ENCODE measurements around the gene CDC42EP4. TPM values are rescaled to one million over a fixed set of nuclear protein-coding genes. Genes with fewer than 3 reads are reported as not detected.

Gene CDC42EP4
- total RNA-seq, 2 donors from 2014 or later = 49.6 to 65.6 TPM

DNA sequence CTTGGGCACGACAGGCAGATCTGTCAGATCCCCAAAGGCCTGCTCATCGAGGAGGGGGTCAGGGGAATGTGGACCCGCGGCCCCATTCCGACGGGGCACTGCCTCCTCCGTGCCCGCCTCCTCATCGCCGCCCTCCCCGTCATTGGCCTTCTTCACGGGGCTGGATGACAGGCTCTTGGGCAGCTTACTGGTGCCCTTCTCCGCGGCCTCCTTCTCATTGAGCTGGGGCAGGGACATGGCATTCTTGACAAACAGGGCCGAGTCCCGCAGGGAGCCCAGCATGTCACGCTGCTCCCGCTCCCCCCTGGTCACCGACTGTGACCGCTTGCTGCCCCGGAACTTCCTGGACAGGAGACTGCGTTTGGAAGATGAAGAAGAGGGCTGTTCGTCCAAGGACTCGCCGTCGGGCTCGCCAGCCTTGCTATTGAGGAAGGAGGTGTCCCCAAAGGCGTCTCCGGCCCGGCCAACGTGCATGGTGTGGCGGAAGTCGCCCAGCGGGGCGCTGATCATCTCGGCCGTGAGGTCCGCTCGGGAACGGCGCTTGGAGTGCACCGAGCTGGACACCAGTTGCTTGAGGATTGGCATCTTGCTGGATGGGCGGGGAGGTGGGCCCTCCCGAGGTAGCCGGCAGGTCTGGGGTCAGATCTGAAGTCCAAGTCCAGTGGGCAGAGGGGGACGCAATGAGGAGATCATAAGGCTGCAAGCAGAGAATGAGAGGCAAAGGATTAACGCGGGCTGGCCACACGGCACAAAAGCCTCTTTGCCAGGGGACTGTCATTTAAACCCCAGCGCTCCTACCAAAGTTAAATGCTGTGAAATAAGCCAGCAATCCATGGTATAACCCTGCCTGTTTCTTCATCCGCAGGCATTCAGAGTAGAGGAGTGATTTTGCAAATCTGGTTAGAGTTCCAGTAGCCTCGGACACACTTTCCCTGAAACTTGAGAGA lies 25.6 kb downstream of the CDC42EP4 start:
- intact Hi-C loops (cut with DNase I, micrococcal nuclease) = no loop called here
- DNase-seq (no peak), ATAC-seq (no peak)

DNA sequence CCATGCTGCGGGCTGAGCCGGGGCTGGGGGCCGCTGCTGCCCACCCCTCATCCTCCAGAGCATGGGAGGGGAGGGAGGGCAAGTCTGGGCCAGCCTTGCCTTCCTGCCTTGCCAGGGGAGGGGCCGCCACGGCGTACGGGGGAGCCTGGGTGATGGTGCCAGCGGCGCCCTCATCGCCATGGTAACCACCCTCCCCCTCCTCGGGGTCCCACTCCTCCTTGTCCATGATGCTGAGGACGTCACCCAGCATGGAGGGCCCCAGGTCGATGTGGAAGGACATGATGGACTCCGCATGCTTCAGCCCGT lies 26.2 kb downstream of the CDC42EP4 start:
- ATAC-seq (no peak), DNase-seq (no peak)
- intact Hi-C loops (cut with DNase I, micrococcal nuclease) = no loop called here

DNA sequence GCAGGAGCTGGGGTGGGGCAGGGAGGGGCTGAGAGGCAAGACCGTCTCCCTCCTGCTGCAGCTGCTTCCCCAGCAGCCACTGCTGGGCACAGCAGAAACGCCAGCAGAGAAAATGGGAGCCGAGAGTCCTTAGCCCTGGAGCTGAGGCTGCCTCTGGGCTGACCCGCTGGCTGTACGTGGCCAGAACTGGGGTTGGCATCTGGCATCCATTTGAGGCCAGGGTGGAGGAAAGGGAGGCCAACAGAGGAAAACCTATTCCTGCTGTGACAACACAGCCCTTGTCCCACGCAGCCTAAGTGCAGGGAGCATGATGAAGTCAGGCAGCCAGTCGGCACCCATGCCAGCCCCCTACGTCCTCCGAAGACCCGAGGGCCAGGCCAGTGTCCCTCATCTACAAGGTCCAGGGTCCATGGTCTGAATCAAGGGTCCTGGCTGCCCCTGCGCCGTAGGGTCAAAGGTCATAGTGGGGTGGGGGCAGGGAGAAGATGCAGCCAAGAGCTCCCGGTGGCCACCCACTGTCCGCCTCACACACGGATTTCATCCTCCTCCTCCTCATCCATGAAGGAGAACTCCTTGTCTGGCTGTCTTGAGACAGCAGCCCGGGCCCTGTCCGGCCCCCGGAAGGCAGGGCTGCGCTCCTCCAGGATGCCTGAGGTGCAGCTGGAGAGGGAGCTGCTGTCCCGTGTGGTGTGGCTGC lies 26.7 kb downstream of the CDC42EP4 start:
- ATAC-seq (no peak), DNase-seq (no peak)
- intact Hi-C loops (cut with DNase I, micrococcal nuclease) = no loop called here

DNA sequence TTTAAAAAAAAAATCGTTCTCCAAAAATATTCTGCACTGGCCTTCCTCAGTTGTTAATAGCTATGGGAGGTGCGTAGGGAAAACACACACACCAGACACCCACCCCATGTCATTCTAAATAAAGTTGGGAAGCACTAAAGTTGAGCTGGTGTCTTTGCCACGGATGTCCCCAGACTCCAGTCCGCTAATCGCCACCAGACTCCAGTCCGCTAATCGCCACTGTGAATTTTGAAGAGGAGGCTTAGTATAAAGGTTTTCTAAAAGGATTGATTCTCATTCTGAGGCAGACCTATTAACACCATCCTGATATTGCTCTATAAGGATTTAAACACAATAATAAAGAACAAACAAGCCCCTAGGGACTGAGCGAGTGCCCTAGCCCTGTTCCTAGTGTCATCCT lies 27.4 kb downstream of the CDC42EP4 start:
- ATAC-seq (no peak), DNase-seq (no peak)
- intact Hi-C loops (cut with DNase I, micrococcal nuclease) = no loop called here

DNA sequence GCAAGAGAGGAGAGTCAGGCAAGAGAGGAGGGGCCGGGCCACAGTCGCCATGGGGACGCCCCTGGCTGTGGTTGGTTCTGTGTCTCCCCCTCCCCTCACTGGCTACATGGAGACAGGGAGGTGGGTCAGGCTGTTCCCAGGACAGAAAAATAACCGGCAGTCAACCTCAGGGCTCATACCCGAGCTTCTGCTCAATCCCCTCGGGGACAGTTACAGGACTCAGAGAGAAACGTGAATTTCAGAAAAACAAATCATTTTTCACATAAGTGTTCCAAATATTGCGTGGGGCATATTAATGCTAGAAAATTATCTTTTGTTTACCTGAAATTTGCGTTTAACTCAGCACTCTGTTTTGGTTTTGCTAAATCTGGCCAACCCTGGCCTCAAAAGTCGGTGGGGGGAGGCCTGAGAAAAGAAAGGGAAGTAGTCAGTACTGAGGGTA lies 27.9 kb downstream of the CDC42EP4 start:
- ATAC-seq (no peak), DNase-seq (no peak)
- intact Hi-C loops (cut with DNase I, micrococcal nuclease) = no loop called here

DNA sequence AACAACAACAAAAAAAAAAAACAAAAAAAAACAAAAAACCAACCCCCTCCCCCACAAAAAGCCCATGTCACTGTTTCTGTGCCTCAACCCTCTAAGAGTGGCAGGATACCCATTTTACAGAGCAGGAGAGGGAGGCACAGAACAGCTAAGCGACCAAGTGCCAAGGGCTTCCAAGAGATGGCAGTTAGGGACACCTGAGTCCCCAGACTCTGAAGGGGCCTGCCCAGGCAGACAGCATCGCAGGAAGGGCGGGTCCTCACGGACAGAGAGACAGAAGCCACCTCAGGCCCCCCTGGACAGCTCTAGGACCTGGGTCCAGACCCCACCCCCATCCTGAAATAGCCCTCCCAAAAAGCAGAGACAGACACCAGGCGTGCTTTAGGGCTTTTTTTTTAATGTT lies 28.6 kb downstream of the CDC42EP4 start:
- ATAC-seq = no peak
- intact Hi-C loops (cut with DNase I, micrococcal nuclease) = no loop called here
- no peak for DNase-seq

DNA sequence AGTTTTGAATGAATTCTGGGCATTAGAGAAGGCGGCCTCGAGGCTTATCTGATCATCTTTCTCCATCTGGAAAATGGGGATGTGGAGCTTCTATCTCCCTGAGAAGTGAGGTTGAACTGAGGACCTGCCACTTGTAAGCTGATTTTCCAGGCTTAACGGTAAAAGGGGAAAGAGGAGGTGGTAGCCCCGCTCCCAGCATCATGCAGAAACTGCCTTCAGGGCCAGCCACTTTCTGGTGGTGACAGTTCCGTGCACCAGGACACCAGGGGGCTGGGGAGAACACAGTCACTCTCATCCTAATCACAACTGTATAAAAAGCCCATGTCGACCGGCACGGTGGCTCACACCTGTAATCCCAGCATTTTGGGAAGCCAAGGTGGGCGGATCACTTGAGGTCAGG lies 29.2 kb downstream of the CDC42EP4 start:
- DNase-seq (no peak), ATAC-seq (no peak)
- intact Hi-C loops (cut with DNase I, micrococcal nuclease) = no loop called here

DNA sequence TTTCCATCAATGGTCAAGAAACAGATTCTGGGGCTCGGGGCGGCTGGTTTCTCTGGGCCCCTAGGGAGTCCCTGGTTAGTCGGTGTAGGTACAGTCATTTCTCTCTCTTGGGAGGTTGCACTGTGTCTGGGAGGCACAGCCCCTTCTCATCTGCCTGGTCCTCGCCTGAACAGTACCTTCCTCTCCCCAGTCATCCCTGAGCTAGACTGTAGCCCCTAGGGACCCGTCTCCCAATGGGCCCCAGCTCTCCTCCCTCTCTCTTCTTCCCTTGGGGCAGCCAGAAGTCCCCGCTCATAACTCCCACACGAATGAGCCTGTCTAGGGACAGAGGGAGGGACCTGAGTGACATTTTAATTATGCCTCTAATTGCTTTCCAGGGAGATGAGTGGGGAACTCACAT lies 29.9 kb downstream of the CDC42EP4 start:
- no peak for ATAC-seq
- DNase-seq = no peak
- intact Hi-C loops (cut with DNase I, micrococcal nuclease) = no loop called here

DNA sequence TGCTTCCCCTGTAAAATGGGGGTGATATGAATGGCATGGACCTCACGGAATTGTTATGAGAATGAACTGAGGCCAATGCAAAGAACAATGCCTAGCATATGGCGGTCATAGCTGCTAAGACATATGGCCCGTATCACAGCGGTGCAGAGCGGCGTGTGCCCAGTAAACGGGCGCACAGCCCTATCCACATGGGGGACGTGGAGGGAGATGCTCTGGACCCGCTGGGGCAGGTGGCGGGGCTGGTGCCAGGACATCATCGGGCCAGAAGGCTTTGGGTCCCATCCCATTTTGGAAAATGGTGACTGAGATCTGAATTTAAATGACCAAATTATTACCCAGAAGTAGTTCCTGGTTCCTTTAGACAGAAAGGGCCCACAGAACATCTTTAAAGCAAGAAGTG lies 31.6 kb downstream of the CDC42EP4 start:
- intact Hi-C loops (cut with DNase I, micrococcal nuclease) = no loop called here
- ATAC-seq = no peak

DNA sequence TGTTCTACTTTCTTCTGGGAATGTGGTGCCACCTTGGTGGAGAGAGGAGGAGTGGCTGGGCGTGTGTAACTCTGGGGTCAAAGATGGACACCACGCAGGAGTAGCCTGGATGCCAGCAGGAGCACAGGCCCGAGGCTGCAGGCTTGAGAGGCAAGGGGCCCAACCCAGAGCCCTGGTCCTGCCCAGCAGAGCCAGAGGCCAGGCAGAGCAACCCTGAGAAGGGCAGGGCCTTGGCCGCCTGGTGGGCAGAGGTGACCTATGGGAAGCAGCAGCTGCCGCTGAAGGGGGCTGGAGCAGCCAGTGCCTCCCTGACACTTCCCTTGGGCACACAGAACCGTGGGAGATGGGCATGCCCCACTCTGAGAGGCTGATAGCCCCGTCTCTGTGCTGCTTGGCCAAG lies 32.1 kb downstream of the CDC42EP4 start:
- intact Hi-C loops (cut with DNase I, micrococcal nuclease) = no loop called here

More for the DNA sequence above, 31.6 kb downstream of the CDC42EP4 start:
- no peak for DNase-seq

DNA sequence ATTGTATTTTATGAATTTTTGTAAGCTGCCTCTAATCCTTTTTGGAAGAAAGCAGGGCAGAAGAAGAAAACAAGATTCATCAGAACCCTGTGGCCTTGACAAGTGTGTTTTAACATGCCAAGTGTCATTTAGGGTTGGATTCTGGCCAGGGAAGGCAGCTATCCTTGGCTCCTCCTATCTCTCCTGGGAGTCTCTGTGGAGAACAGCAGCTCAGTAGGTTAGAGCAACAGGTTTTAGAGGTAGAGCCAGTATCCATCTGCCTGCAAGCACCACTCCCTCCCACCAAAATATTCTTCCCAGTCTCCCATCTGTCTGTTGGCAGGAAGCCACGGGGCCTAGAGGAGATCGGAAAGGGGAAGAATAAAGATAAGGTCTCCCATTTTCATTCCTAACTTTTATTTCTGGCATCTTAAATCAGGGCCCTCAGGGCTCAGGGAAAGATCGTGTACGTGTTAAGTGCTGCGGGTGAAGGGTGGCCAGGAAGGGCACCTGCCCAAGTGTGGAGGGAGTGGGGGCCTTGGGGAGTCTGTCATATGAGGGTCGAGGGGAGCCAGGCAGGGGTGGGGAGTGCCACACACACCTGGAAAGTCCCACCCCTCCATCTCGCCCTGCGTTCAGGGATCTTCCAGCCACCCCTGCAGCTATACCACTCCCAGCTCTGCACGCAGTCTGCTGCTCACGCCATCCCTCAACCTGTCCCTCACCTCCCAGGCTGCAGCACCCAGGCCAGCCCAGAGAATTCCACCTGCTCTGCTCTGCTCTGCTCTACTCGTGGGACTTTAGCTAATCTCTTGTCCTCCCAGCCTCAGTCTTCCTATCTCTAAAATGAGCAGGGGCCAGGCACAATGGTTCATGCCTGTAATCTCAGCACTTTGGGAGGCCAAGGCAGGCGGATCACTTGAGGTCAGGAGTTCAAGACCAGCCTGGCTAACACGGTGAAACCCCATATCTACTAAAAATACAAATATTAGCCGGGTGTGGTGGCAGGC lies 33.0 kb downstream of the CDC42EP4 start:
- DNase-seq = peak; percentile 61 to 68
- ATAC-seq = peak; percentile 85
- intact Hi-C loops (cut with DNase I, micrococcal nuclease) = no loop called here

More for the DNA sequence above, 32.1 kb downstream of the CDC42EP4 start:
- peak; percentile 49 for ATAC-seq
- no peak for DNase-seq

DNA sequence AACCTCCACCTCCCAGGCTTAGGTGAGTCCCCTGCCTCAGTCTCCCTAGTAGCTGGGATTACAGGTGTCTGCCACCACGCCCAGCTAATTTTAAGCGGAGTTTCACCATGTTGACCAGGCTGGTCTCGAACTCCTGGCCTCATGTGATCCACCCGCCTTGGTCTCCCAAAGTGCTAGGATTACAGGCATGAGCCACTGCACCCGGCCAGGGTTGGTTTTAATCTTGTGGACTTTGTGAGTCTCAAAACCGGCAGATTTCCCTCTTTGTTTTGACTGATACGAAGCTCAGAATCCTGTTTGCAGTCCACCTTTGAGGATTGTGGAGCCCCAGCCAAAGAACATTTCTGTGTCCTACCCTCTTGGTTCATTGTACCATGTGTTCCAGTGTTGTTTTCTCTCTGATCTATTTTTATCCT lies 33.7 kb downstream of the CDC42EP4 start:
- intact Hi-C loops (cut with DNase I, micrococcal nuclease) = no loop called here
- DNase-seq (no peak), ATAC-seq (peak; percentile 12)

DNA sequence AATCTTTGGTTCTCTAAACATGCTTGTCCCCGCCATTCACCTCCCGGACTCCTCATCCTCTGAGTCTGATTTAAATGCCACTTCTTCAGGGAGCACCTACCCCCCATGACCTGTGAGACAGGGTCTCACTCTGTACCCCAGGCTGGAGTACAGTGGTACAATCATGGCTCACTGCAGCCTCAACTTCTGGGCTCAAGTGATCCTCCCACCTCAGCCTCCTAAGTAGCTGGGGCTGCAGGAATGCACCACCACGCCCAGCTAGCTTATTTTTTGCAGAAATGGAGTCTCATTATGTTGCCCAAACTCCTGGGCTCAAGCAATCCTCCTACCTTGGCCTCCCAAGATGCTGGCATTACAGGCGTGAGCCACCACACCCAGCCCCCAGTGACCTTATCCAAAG lies 37.3 kb downstream of the CDC42EP4 start:
- ATAC-seq (no peak), DNase-seq (no peak)
- intact Hi-C loops (cut with DNase I, micrococcal nuclease) = no loop called here

DNA sequence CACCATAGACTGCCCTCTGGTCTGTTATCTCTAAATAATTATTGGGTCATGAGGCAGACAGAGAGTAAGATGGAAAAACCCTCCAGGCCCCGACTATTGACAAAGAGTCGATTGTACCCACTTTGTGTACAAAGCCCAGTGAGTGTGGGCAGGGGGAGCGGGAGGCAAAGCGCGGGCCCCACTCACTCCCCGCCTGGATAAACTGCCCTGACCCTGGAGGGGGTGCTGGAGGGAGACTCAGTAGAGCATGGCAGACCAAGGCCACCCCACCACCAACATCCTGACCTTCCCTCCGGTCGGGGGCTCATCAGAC lies 38.9 kb downstream of the CDC42EP4 start:
- no peak for DNase-seq
- ATAC-seq = no peak
- intact Hi-C loops (cut with DNase I, micrococcal nuclease) = no loop called here

DNA sequence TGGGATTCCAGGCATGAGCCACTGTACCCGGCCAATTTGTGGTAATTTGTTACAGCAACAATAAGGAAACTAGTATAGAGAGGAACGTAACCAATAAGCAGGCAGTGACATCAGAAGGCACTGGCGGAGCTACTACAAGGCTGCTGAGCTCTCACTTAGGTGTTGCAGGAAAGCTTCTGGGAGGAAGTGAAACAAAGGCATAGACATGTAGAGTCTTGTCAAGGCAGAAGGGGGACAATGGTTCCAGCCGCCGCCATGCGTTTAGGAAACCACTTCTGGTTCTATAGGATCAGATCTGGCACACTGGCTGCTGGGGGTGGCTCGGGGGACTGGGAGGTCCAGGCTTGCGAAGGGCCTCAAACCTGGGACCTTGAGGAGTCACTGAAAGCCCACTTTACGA lies 40.7 kb downstream of the CDC42EP4 start:
- intact Hi-C loops (cut with DNase I, micrococcal nuclease) = no loop called here
- ATAC-seq = peak; percentile 88
- no peak for DNase-seq

DNA sequence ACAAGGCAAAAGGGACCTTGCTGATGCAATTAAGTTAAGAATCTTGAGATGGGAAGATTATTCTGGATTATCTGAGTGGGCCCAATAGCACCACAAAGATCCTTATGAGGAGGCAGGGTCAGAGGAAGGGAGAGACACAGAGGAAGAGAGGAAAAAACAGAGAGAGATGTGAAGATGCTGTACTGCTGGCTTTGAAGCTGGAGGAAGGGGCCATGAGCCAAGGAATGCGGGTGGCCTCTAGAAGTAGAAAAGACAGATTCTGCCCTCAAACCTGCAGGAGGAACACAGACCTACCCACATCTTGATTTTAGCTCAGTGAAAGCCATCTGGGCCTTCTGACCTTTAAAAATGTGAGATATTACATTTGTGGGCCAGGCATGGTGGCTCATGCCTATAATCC lies 42.0 kb downstream of the CDC42EP4 start:
- intact Hi-C loops (cut with DNase I, micrococcal nuclease) = no loop called here
- ATAC-seq = no peak
- no peak for DNase-seq

DNA sequence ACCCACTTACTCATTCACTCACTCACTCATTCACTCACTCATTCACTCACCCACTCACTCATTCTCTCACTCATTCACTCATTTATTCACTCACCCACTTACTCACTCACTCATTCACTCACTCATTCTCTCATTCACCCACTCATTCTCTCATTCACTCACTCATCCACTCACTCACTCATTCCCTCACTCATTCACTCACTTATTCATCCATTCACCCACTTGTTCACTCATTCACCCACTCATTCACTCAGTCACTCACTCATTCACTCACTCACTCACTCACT lies 42.5 kb downstream of the CDC42EP4 start:
- ATAC-seq (no peak), DNase-seq (no peak)
- intact Hi-C loops (cut with DNase I, micrococcal nuclease) = no loop called here

DNA sequence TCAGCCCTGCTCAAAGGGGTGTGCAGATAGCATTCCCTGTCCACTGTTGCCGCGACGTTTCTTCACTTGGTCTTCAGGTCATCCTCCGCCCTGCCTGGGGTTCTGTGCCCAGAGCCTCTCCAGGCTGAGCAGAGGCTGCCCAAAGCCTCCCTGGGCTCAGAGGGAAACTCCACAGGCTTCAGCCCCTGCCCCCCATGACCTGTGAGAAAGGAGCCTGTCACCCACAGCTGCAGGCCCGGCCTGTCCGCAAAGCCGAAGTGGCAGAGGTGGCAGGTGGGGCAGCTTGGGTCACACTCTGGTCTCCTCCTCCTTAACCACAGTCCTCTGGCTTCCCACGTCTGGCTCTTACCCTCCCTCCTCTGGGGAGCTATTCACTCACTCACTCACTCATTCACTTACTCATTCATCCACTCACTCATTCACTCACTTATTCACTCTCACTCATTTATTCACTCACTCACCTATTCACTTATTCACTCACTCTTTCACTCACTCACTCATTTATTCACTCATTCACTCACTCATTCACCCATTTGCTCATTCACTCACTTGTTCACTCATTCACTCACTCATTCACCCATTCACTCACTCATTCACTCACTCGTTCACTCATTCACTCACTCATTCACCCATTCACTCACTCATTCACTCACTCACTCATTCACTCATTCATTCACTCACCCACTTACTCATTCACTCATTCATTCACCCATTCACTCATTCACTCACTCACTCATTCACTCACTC lies 43.0 kb downstream of the CDC42EP4 start:
- DNase-seq (no peak), ATAC-seq (no peak)
- intact Hi-C loops (cut with DNase I, micrococcal nuclease) = no loop called here

Measured in left colon (tissue), 2 donors.